Caco-2 (cell line): ENCODE data around the gene RSU1. TPM values are rescaled to one million over a fixed set of nuclear protein-coding genes. Genes with fewer than 3 reads are reported as not detected.

ENCODE experiments used
- BruUV-seq: library from RNA; stranded (reverse); fragments of 400-500 nt; replicated peaks from 2 replicates; lab custom pipeline; 2021; lab: Mats Ljungman, UMichigan
- CTCF ChIA-PET: fragments of 300-600 bp; sonication (Branson Sonifier 250); formaldehyde crosslinking; loops from one replicate; lab custom pipeline; 2022; ENCODE audit warnings: antibody characterized with exemption; lab: Charles Lee
- POLR2A ChIA-PET: fragments of 300-600 bp; sonication (Branson Sonifier 250); formaldehyde crosslinking; loops from one replicate; lab custom pipeline; 2022; ENCODE audit warnings: antibody characterized with exemption; lab: Charles Lee
- DNase-seq, 2 experiments: peaks; one replicate each; pipeline versions ENCODE4 v3.0.0 to v3.0.0-alpha.2; 2020 to 2022
- H3K27me3 ChIP-seq: replicated peaks from 2 replicates; pipeline ENCODE4 v1.6.0; 2011; ENCODE audit warnings: low read length; ENCODE audit not compliant: control insufficient read depth, insufficient read depth
- H3K36me3 ChIP-seq: 2 replicates; pipeline ENCODE4 v1.5.1; 2011; ENCODE audit warnings: low read length; ENCODE audit not compliant: control insufficient read depth, insufficient read depth
- H3K4me1 ChIP-seq: fragments of 250-450 bp; sonication (Bioruptor Pico); 2 replicates; pipeline ENCODE4 v1.5.1; 2020; ENCODE audit warnings: mild to moderate bottlenecking
- H3K4me3 ChIP-seq: 2 replicates; pipeline ENCODE4 v1.5.1; 2011; ENCODE audit warnings: low read depth, mild to moderate bottlenecking, control low read depth, low read length
- H3K9me3 ChIP-seq: fragments of 250-450 bp; sonication (Bioruptor Pico); 2 replicates; pipeline ENCODE4 v1.5.1; 2020; ENCODE audit warnings: mild to moderate bottlenecking, moderate library complexity
- H3K27ac Mint-ChIP-seq: one replicate; pipeline ENCODE4 v1.8.0; 2022; ENCODE audit warnings: mixed read lengths; ENCODE audit not compliant: unreplicated experiment
- H3K27me3 Mint-ChIP-seq: one replicate; pipeline ENCODE4 v1.8.0; 2022; ENCODE audit warnings: mixed read lengths; ENCODE audit not compliant: insufficient read depth, unreplicated experiment
- H3K36me3 Mint-ChIP-seq: one replicate; pipeline ENCODE4 v1.8.0; 2022; ENCODE audit warnings: mild to moderate bottlenecking, mixed read lengths; ENCODE audit not compliant: insufficient read depth, unreplicated experiment
- H3K4me1 Mint-ChIP-seq: one replicate; pipeline ENCODE4 v1.8.0; 2022; ENCODE audit warnings: low read depth, mixed read lengths; ENCODE audit not compliant: unreplicated experiment
- H3K4me3 Mint-ChIP-seq: one replicate; pipeline ENCODE4 v1.8.0; 2022; ENCODE audit warnings: mild to moderate bottlenecking, moderate library complexity, mixed read lengths; ENCODE audit not compliant: unreplicated experiment
- H3K9me3 Mint-ChIP-seq: one replicate; pipeline ENCODE4 v1.8.0; 2022; ENCODE audit warnings: mixed read lengths; ENCODE audit not compliant: unreplicated experiment
- intact Hi-C: fragments of 100-400 bp; cut with micrococcal nuclease; formaldehyde crosslinking; loops from one replicate; pipeline ENCODE4 v1.10.0; 2022; ENCODE audit not compliant: unreplicated experiment
- total RNA-seq: library from RNA; stranded (reverse); gene quantifications from 2 replicates; pipeline ENCODE4 v1.2.3, GENCODE V29; 2022
- TF ChIP-seq, protein P1 (sequence below), 2 experiments: fragments of 200-600 bp in 1 of 2; IDR thresholded peaks; 1 replicate in 1 of 2; 2 replicates in 1 of 2; pipeline versions ENCODE4 v1.5.1 to v1.8.0; 2011 to 2022; ENCODE audit warnings: antibody characterized with exemption in 1 of 2, control low read depth in 1 of 2, inconsistent platforms in 1 of 2, low read depth in 1 of 2, low read length in 1 of 2, mild to moderate bottlenecking in 1 of 2, moderate library complexity in 1 of 2; ENCODE audit not compliant: insufficient read depth in 1 of 2, severe bottlenecking in 1 of 2, unreplicated experiment in 1 of 2

The RSU1 gene
- total RNA-seq, 1 experiment from 2014 or later: 62.0 TPM

DNA sequence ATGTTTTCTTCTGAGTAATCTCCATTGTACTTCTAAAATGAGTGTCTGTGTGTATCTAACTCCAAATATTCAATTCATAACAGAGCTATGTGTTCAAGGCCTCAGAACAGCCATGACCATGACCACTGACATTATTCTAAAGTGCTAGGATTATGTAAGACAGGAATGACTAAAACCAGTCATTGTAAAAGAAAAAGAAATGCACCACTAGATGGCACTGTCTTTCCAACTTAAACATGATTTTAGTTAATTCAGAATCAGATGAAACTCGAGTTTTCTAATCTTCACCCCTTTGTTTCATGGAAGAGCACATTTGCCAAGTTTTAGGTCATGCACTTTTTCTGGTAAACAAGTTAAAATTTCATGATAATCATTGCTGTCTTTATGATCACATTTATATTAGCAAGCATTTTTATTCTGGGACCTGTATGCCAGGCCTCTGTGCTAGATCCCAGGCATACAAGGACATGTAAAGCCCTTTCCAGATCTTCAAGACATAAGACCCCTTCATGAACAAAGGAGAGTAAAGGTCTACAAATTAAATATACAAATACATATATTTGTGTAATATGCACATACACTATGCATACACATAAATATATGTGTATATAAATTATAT, 26.1 kb upstream of the RSU1 start:
- Histone ChIP-seq H3K9me3 (no peaks in the 10 kb centered on the region), H3K4me3 (no peak overlapping the region), H3K27me3 (no peaks in the 10 kb centered on the region; the same call in 1 of the 2 replicates), H3K36me3 (no peaks in the 10 kb centered on the region), H3K4me1 (no peaks in the 10 kb centered on the region)
- DNase-seq: peak in 1 of 2 experiments; percentile 69
- Mint-ChIP-seq H3K9me3 (no peaks in the 10 kb centered on the region), H3K4me3 (no peak overlapping the region), H3K27me3 (peaks cover 9% of the 10 kb centered on the region), H3K27ac (no peak overlapping the region), H3K4me1 (no peaks in the 10 kb centered on the region), H3K36me3 (no peaks in the 10 kb centered on the region)
- TF ChIP-seq, protein P1, sequence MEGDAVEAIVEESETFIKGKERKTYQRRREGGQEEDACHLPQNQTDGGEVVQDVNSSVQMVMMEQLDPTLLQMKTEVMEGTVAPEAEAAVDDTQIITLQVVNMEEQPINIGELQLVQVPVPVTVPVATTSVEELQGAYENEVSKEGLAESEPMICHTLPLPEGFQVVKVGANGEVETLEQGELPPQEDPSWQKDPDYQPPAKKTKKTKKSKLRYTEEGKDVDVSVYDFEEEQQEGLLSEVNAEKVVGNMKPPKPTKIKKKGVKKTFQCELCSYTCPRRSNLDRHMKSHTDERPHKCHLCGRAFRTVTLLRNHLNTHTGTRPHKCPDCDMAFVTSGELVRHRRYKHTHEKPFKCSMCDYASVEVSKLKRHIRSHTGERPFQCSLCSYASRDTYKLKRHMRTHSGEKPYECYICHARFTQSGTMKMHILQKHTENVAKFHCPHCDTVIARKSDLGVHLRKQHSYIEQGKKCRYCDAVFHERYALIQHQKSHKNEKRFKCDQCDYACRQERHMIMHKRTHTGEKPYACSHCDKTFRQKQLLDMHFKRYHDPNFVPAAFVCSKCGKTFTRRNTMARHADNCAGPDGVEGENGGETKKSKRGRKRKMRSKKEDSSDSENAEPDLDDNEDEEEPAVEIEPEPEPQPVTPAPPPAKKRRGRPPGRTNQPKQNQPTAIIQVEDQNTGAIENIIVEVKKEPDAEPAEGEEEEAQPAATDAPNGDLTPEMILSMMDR (IDR thresholded peaks at IDR 0.05; ENCODE audit: insufficient read depth in 1 of 2, low read depth in 1 of 2, low read length in 1 of 2, severe bottlenecking in 1 of 2, unreplicated experiment in 1 of 2): peak; percentile 58 to 81
- ChIA-PET POLR2A (no interaction called here), CTCF (interaction anchor here (1.0 kb wide), 1 partner anchor 39 kb away, joined by 4 read pairs; no protein-coding TSS in a partner anchor)
- BruUV-seq: no TSS peak
- intact Hi-C loops: loop anchor here (1.0 to 5.0 kb wide), 4 partner anchors 15 to 589 kb away; no protein-coding TSS in a partner anchor

DNA sequence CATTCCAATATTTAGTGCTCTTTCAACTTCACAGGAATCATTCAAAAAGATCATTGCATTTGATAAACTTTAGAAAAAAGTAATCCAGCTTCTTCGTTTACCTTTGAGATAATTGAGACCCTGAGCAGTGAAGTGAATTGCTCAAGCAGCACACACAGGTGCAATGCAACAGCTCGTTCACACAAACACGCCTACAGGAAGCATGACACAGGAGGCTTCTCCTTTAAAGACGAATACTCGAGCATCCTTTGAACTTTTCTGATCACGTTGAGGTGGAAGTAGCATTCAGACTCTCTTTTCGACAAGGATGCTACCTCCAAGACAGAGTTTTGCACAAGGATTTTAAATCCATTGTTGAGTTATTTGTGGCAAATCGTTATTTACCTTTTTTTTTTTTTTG, 18.0 kb upstream of the RSU1 start:
- no peaks in the 10 kb centered on the region for H3K4me1 Mint-ChIP-seq
- ChIA-PET POLR2A (interaction anchor here (0.7 kb wide), 1 partner anchor 528 kb away, joined by 3 read pairs; no protein-coding TSS in a partner anchor), CTCF (no interaction called here)
- H3K27ac Mint-ChIP-seq: no peak overlapping the region
- intact Hi-C loops: no loop called here
- no peak for DNase-seq
- Histone ChIP-seq H3K4me1 (no peaks in the 10 kb centered on the region), H3K4me3 (no peak overlapping the region), H3K9me3 (peaks cover 3% of the 10 kb centered on the region; the same call in 1 of the 2 replicates), H3K27me3 (no peaks in the 10 kb centered on the region), H3K36me3 (no peaks in the 10 kb centered on the region)
- TF ChIP-seq, protein P1 (IDR thresholded peaks at IDR 0.05; ENCODE audit: insufficient read depth in 1 of 2, low read depth in 1 of 2, low read length in 1 of 2, severe bottlenecking in 1 of 2, unreplicated experiment in 1 of 2): no peak
- peaks cover 15% of the 10 kb centered on the region for H3K27me3 Mint-ChIP-seq
- no peaks in the 10 kb centered on the region for H3K36me3 Mint-ChIP-seq
- BruUV-seq: no TSS peak
- H3K9me3 Mint-ChIP-seq: peaks cover 14% of the 10 kb centered on the region
- H3K4me3 Mint-ChIP-seq: no peak overlapping the region

DNA sequence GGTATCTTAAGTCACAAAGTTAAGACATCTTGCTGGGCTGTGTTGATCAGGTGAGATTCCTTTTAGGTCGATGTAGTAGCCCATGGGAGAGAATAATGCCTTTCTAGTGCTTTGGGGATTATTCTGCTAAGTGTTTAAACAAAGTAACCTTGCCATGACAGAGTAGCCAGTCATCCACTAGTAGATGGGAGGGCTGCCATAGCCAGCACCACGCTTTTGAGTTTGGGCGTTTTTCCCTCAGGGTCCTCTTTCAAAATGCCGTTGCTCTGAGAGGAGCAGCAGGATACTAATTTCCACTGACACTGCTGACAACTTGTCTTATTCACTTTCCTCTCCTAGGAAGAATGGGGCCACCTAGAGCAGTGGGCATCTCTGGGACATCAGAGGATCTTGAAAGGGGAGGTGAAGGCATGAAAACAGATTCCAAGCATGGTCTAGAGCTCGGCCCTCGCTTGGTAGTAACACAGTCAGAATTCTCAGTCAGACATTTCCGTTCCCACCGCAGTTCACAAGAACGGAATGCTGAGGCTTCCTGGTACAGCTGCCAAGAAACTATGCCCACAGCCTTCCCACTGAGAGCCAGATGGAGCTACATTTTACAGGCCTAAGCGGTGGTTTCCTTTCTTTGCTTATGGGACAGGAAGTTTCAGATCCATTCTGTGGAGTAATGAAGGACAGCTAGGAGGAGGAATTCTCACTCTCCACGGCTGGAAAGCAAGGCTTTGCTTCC, 15.3 kb upstream of the RSU1 start:
- H3K4me1 ChIP-seq: no peaks in the 10 kb centered on the region
- peaks cover 10% of the 10 kb centered on the region for H3K9me3 Mint-ChIP-seq
- H3K27me3 Mint-ChIP-seq: peaks cover 12% of the 10 kb centered on the region
- no peak overlapping the region for H3K27ac Mint-ChIP-seq
- no peaks in the 10 kb centered on the region for H3K36me3 ChIP-seq
- ChIA-PET POLR2A (no interaction called here), CTCF (no interaction called here)
- no peak for DNase-seq
- no peaks in the 10 kb centered on the region for H3K4me1 Mint-ChIP-seq
- intact Hi-C loops: no loop called here
- no TSS peak for BruUV-seq
- H3K27me3 ChIP-seq: no peaks in the 10 kb centered on the region
- H3K4me3 ChIP-seq: no peak overlapping the region
- no peaks in the 10 kb centered on the region for H3K36me3 Mint-ChIP-seq
- TF ChIP-seq, protein P1 (IDR thresholded peaks at IDR 0.05; ENCODE audit: insufficient read depth in 1 of 2, low read depth in 1 of 2, low read length in 1 of 2, severe bottlenecking in 1 of 2, unreplicated experiment in 1 of 2): no peak
- H3K9me3 ChIP-seq: peaks cover 3% of the 10 kb centered on the region; the same call in 1 of the 2 replicates
- no peak overlapping the region for H3K4me3 Mint-ChIP-seq
